HG03520 (cell line): Measurements from ENCODE around the gene HS3ST5.

Source experiments
- ATAC-seq: cut with Tn5 transposase; IDR thresholded peaks from one replicate; pipeline ENCODE4 v1.9.1; 2021; ENCODE audit warnings: mild to moderate bottlenecking, moderate library complexity; ENCODE audit not compliant: unreplicated experiment

HS3ST5 gene

GRCh38 chr6:114342826-114343781 is at the start of gene HS3ST5:
Gene HS3ST5, minus strand, starts transcription at chr6:114343023. Its CDS starts 280,178 bp downstream, at chr6:114062845.
- ATAC-seq: no peak

GRCh38 chr6:114390176-114390575 is 47.4 kb upstream of the HS3ST5 start:
- no peak for ATAC-seq

GRCh38 chr6:114389111-114389510 is 46.3 kb upstream of the HS3ST5 start:
- no peak for ATAC-seq

- no peak for ATAC-seq
Observed at GRCh38 chr6:114382406-114382805, 39.6 kb upstream of the HS3ST5 start.

GRCh38 chr6:114377881-114378280 is 35.1 kb upstream of the HS3ST5 start:
- ATAC-seq: no peak

GRCh38 chr6:114376611-114377175 is 33.9 kb upstream of the HS3ST5 start:
- ATAC-seq: no peak

GRCh38 chr6:114375541-114376192 is 32.8 kb upstream of the HS3ST5 start:
- no peak for ATAC-seq

- no peak for ATAC-seq
Observed at GRCh38 chr6:114367315-114367961, 24.6 kb upstream of the HS3ST5 start.

GRCh38 chr6:114366899-114367298 is 24.1 kb upstream of the HS3ST5 start:
- no peak for ATAC-seq

GRCh38 chr6:114364301-114364700 is 21.5 kb upstream of the HS3ST5 start:
- ATAC-seq: no peak

- no peak for ATAC-seq
Observed at GRCh38 chr6:114362957-114363356, 20.1 kb upstream of the HS3ST5 start.

- no peak for ATAC-seq
Observed at GRCh38 chr6:114362396-114362795, 19.6 kb upstream of the HS3ST5 start.

GRCh38 chr6:114361036-114361435 is 18.2 kb upstream of the HS3ST5 start:
- ATAC-seq: no peak

- no peak for ATAC-seq
Observed at GRCh38 chr6:114355300-114355699, 12.5 kb upstream of the HS3ST5 start.

- no peak for ATAC-seq
Observed at GRCh38 chr6:114354482-114354881, 11.7 kb upstream of the HS3ST5 start.

GRCh38 chr6:114346451-114346850 is 3.6 kb upstream of the HS3ST5 start:
- no peak for ATAC-seq

GRCh38 chr6:114344971-114345275 is 2.1 kb upstream of the HS3ST5 start:
- ATAC-seq: no peak

- ATAC-seq: no peak
Observed at GRCh38 chr6:114344246-114344970, 1.6 kb upstream of the HS3ST5 start.

- ATAC-seq: no peak
Observed at GRCh38 chr6:114343782-114344144, 940 bp upstream of the HS3ST5 start.

GRCh38 chr6:114342086-114342825 is 567 bp downstream of the HS3ST5 start:
- ATAC-seq: no peak
